WI38 (cell line): ENCODE measurements around the gene MED29.

ENCODE experiments used
- H3K4me3 ChIP-seq: 2 replicates; pipeline ENCODE4 v1.5.1; 2011; ENCODE audit warnings: low read depth, mild to moderate bottlenecking, control low read depth, low read length
- CTCF ChIP-seq: IDR thresholded peaks from 2 replicates; pipeline ENCODE4 v1.5.1; 2012; ENCODE audit warnings: low read depth, mild to moderate bottlenecking, control low read depth, low read length

MED29 gene

GRCh38 chr19:39438270-39438934 is 47.2 kb downstream of the MED29 start:
- no peak overlapping the region for H3K4me3 ChIP-seq
- no peak for TF ChIP-seq CTCF

GRCh38 chr19:39444598-39445195 is 53.5 kb downstream of the MED29 start:
- peak overlapping the region; percentile 100 for H3K4me3 ChIP-seq
- no peak for TF ChIP-seq CTCF

GRCh38 chr19:39445196-39446111 is 54.3 kb downstream of the MED29 start, which contains the start of gene SUPT5H:
Gene SUPT5H, plus strand, starts transcription at chr19:39445582. Its CDS starts 309 bp downstream, at chr19:39445891.
- TF ChIP-seq CTCF: no peak

GRCh38 chr19:39446365-39447084 is 55.3 kb downstream of the MED29 start:
- no peak for TF ChIP-seq CTCF
- H3K4me3 ChIP-seq: peak overlapping the region; percentile 100

More at GRCh38 chr19:39445196-39446111, 54.3 kb downstream of the MED29 start, which contains the start of gene SUPT5H:
- peak within 1 kb of the TSS; percentile 100 for H3K4me3 ChIP-seq

- H3K4me3 ChIP-seq: no peak overlapping the region
- no peak for TF ChIP-seq CTCF
Measured at GRCh38 chr19:39448271-39448670, 57.1 kb downstream of the MED29 start.

- H3K4me3 ChIP-seq: no peak overlapping the region
- TF ChIP-seq CTCF: no peak
Measured at GRCh38 chr19:39449116-39449797, 58.1 kb downstream of the MED29 start.
